Neutrophil (primary cell): Measurements from ENCODE around the gene TADA2A.

Source experiments
- H3K27ac ChIP-seq: fragments of 200-600 bp; sonication (generic); 2 replicates; pipeline ENCODE4 v1.5.1; 2016; ENCODE audit warnings: mild to moderate bottlenecking, moderate library complexity
- H3K27me3 ChIP-seq: fragments of 200-600 bp; sonication (generic); 2 replicates; pipeline ENCODE4 v1.6.0; 2016; ENCODE audit warnings: mild to moderate bottlenecking
- H3K36me3 ChIP-seq: fragments of 200-600 bp; sonication (generic); 2 replicates; pipeline ENCODE4 v1.5.1; 2017
- H3K4me1 ChIP-seq, 2 experiments: fragments of 200-600 bp in 1 of 2; sonication (generic) in 1 of 2; 1 replicate in 1 of 2; 2 replicates in 1 of 2; pipeline versions ENCODE4 v1.5.1 to v1.6.1; 2013 to 2016; ENCODE audit warnings: low read depth in 1 of 2, low read length in 1 of 2, mild to moderate bottlenecking in 1 of 2, moderate library complexity in 1 of 2; ENCODE audit not compliant: control insufficient read depth in 1 of 2, insufficient read depth in 1 of 2
- H3K4me3 ChIP-seq, 2 experiments: fragments of 200-600 bp in 1 of 2; sonication (generic) in 1 of 2; 1 replicate in 1 of 2; 2 replicates in 1 of 2; pipeline ENCODE4 v1.5.1; 2013 to 2016; ENCODE audit warnings: low read depth in 1 of 2, low read length in 1 of 2, mild to moderate bottlenecking in 1 of 2, moderate library complexity in 1 of 2
- H3K9me3 ChIP-seq: fragments of 200-600 bp; sonication (generic); 2 replicates; pipeline ENCODE4 v1.5.1; 2016
- CTCF ChIP-seq: fragments of 200-600 bp; sonication (generic); IDR thresholded peaks from 2 replicates; pipeline ENCODE4 v1.5.1; 2016; ENCODE audit warnings: antibody characterized with exemption

TADA2A gene

DNA sequence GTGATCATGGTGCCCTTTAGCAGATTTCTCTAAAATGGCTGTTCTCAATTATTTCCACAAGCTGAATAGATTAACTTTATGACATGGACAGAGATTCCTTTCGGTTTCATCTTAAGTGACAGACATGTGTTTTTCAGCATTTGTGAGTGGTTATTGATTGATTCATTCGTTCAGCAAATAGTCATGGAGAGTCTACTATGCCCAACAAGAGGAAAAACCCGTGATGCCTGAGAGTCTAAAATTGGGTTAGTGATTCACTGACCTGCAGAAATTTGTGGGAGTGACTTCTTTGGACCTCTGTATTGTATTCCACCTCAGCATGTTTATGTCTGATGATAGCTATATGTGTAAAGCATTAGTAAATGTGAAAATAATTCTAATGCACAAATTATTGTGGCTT lies 55.0 kb downstream of the TADA2A start:
- H3K4me3 ChIP-seq = no peak overlapping the region
- no peaks in the 10 kb centered on the region for H3K4me1 ChIP-seq
- no peaks in the 10 kb centered on the region for H3K27me3 ChIP-seq
- peaks cover 53% of the 10 kb centered on the region for H3K36me3 ChIP-seq
- no peaks in the 10 kb centered on the region for H3K9me3 ChIP-seq
- no peak overlapping the region for H3K27ac ChIP-seq
- no peak for TF ChIP-seq CTCF

- Histone ChIP-seq H3K9me3 (no peaks in the 10 kb centered on the region), H3K27ac (no peak overlapping the region), H3K36me3 (peaks cover 59% of the 10 kb centered on the region), H3K27me3 (no peaks in the 10 kb centered on the region), H3K4me3 (no peak overlapping the region), H3K4me1 (no peaks in the 10 kb centered on the region)
- no peak for TF ChIP-seq CTCF
These were observed 55.8 kb downstream of the TADA2A start for GRCh38 chr17:37462492-37462891.

DNA sequence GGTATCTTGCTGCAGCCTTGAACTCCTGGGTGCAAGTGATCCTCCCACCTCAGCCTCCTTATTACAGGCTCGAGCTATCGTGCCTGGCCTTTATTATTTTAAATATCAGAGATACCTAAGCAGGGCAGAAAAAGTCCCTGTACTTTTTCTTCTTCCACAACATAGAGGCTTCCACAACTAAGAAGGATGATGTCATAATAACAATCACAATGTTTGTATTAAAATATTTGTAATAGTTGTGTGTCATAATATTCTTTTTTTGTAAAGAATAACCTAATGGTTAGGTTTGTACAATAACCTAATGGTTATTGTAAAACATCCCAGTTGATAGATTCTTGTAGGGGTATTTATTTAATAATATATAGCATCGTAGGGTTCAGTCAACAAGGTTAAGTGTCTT lies 56.4 kb downstream of the TADA2A start:
- Histone ChIP-seq H3K9me3 (no peaks in the 10 kb centered on the region), H3K36me3 (peaks cover 64% of the 10 kb centered on the region)
- TF ChIP-seq CTCF = no peak

DNA sequence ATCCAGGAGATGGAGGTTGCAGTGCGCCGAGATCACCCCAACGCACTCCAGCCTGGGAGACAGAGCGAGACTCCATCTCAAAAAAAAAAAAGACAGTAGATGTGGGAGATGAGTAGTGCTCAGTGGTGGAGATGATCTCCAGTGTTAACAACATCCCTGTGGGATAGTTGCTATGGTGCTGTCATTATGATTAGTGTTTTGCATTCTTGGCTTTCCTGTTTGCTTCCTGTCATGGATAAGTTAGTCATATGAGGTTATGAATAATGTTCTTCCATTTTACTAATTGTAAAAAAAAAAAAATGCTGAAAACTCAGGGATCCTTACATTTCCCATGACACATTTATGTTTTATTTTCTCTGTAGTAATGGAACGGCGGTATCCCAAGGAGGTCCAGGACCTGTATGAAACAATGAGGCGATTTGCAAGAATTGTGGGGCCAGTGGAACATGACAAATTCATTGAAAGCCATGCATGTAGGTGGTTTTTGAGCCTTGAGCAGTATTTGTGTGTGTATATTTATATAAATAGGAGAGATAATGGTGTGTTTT lies 58.5 kb downstream of the TADA2A start:
- H3K4me1 ChIP-seq = no peaks in the 10 kb centered on the region
- H3K4me3 ChIP-seq = no peak overlapping the region
- H3K36me3 ChIP-seq = peaks cover 62% of the 10 kb centered on the region
- H3K27me3 ChIP-seq = no peaks in the 10 kb centered on the region
- TF ChIP-seq CTCF = no peak
- H3K9me3 ChIP-seq = no peaks in the 10 kb centered on the region
- H3K27ac ChIP-seq = no peak overlapping the region

More for the DNA sequence above, 56.4 kb downstream of the TADA2A start:
- Histone ChIP-seq H3K4me3 (no peak overlapping the region), H3K27me3 (no peaks in the 10 kb centered on the region), H3K4me1 (no peaks in the 10 kb centered on the region), H3K27ac (no peak overlapping the region)

GRCh38 chr17:37466471-37466870 lies 59.8 kb downstream of the TADA2A start:
- Histone ChIP-seq H3K9me3 (no peaks in the 10 kb centered on the region), H3K27ac (no peak overlapping the region), H3K4me3 (no peak overlapping the region), H3K27me3 (no peaks in the 10 kb centered on the region), H3K4me1 (no peaks in the 10 kb centered on the region), H3K36me3 (peaks cover 68% of the 10 kb centered on the region)
- TF ChIP-seq CTCF = no peak

DNA sequence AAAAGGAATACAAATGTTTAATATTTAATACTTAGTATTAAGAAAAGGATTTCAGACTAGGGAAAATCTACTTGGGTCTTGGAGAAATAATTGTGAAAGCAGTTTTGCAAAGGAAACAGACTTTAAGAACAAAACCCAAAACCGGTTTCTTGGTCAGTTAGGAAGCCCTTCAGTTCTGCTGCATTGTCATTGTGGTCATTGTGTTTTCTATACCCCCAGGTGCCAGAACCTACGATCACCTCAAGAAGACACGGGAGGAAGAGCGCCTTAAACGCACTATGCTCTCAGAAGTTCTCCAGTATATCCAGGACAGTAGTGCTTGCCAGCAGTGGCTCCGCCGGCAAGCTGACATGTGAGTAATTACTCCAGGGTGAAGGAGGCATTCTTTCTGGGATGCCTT lies 63.5 kb downstream of the TADA2A start:
- H3K36me3 ChIP-seq = peaks cover 75% of the 10 kb centered on the region
- H3K4me3 ChIP-seq = no peak overlapping the region
- no peaks in the 10 kb centered on the region for H3K4me1 ChIP-seq
- H3K27ac ChIP-seq = no peak overlapping the region
- no peak for TF ChIP-seq CTCF
- no peaks in the 10 kb centered on the region for H3K9me3 ChIP-seq
- no peaks in the 10 kb centered on the region for H3K27me3 ChIP-seq
